ENCODE data around the gene DDI2.

GRCh38 chr1:15603050-15603965 lies 13.9 kb upstream of the DDI2 start:
- TF ChIP-seq POLR2AphosphoS5 (IDR thresholded peaks at IDR 0.05; ENCODE audit: borderline replicate concordance, low read depth, low read length) (peak; percentile 81), EZH2 (IDR thresholded peaks at IDR 0.05) (no peak), FOXP2 (optimal IDR thresholded peaks at IDR 0.05; ENCODE audit: control extremely low read depth, extremely low read length, insufficient read depth) (no peak)

Measured in SK-N-MC (cell line).